WTC11 (cell line): Measurements from ENCODE around the gene EP300. TPM values are rescaled to one million over a fixed set of nuclear protein-coding genes. Genes with fewer than 3 reads are reported as not detected.
A peak's percentile ranks its signal among the peaks of the same experiment; 100 is the strongest.

Experiments
- ATAC-seq: fragments of 200-7000 bp; cut with Tn5 transposase; 2 replicates; pipeline ENCODE4 v1.10.0; 2021; ENCODE audit warnings: mild to moderate bottlenecking, moderate library complexity
- CTCF ChIA-PET: fragments of 300-600 bp; sonication (Branson Sonifier 250); formaldehyde crosslinking; loops from one replicate; lab custom pipeline; 2021; ENCODE audit warnings: antibody characterized with exemption; lab: Charles Lee
- POLR2A ChIA-PET: fragments of 350-600 bp; sonication (Branson Sonifier 250); formaldehyde crosslinking; loops from one replicate; lab custom pipeline; 2021; ENCODE audit warnings: antibody characterized with exemption; lab: Charles Lee
- DNase-seq: peaks from one replicate; pipeline ENCODE4 v3.0.0; 2021; ENCODE audit warnings: low spot score
- H3K27ac Mint-ChIP-seq: 2 replicates; pipeline ENCODE4 v1.8.0; 2021; ENCODE audit warnings: mixed read lengths
- H3K27me3 Mint-ChIP-seq: 2 replicates; pipeline ENCODE4 v1.8.0; 2021; ENCODE audit warnings: low read depth, mild to moderate bottlenecking, moderate library complexity, mixed read lengths
- H3K36me3 Mint-ChIP-seq: 2 replicates; pipeline ENCODE4 v1.8.0; 2021; ENCODE audit warnings: mixed read lengths
- H3K4me1 Mint-ChIP-seq: 2 replicates; pipeline ENCODE4 v1.8.0; 2022; ENCODE audit warnings: mixed read lengths
- H3K4me3 Mint-ChIP-seq: 2 replicates; pipeline ENCODE4 v1.8.0; 2021; ENCODE audit warnings: mild to moderate bottlenecking, moderate library complexity, mixed read lengths
- H3K9me3 Mint-ChIP-seq: 2 replicates; pipeline ENCODE4 v1.8.0; 2021; ENCODE audit warnings: mixed read lengths
- AFF4 ChIP-seq: sonication (generic); formaldehyde crosslinking; IDR thresholded peaks from 2 replicates; pipeline ENCODE4 v1.8.1; 2023; ENCODE audit warnings: mild to moderate bottlenecking, missing genetic modification reagents, borderline replicate concordance
- ATF2 ChIP-seq: sonication (generic); formaldehyde crosslinking; IDR thresholded peaks from 2 replicates; pipeline ENCODE4 v1.8.1; 2022; ENCODE audit warnings: low read depth, missing genetic modification reagents, borderline replicate concordance
- CREB1 ChIP-seq: sonication (generic); formaldehyde crosslinking; IDR thresholded peaks from 2 replicates; pipeline ENCODE4 v1.8.0; 2023; ENCODE audit warnings: mild to moderate bottlenecking, missing genetic modification reagents
- CTCF ChIP-seq: fragments of 200-600 bp; IDR thresholded peaks from 2 replicates; pipeline ENCODE4 v1.8.0; 2022; ENCODE audit warnings: antibody characterized with exemption
- ELF4 ChIP-seq: sonication (generic); formaldehyde crosslinking; IDR thresholded peaks from 2 replicates; pipeline ENCODE4 v1.8.1; 2022; ENCODE audit warnings: low read depth, mild to moderate bottlenecking, moderate library complexity, missing genetic modification reagents
- ERG ChIP-seq: fragments of 250-450 bp; sonication (Bioruptor Pico); IDR thresholded peaks from 2 replicates; pipeline ENCODE4 v1.8.0; 2021; ENCODE audit warnings: mild to moderate bottlenecking
- HMGA2 ChIP-seq: fragments of 250-450 bp; sonication (Bioruptor Pico); IDR thresholded peaks from 2 replicates; pipeline ENCODE4 v1.4.0; 2021; ENCODE audit warnings: mild to moderate bottlenecking, moderate library complexity
- KAT7 ChIP-seq: sonication (generic); formaldehyde crosslinking; IDR thresholded peaks from 2 replicates; pipeline ENCODE4 v1.8.1; 2023; ENCODE audit warnings: missing genetic modification reagents, mild to moderate bottlenecking, borderline replicate concordance
- MAX ChIP-seq: sonication (generic); formaldehyde crosslinking; IDR thresholded peaks from 2 replicates; pipeline ENCODE4 v1.8.0; 2022; ENCODE audit warnings: mild to moderate bottlenecking, missing genetic modification reagents
- NFE2L1 ChIP-seq: sonication (generic); formaldehyde crosslinking; IDR thresholded peaks from 2 replicates; pipeline ENCODE4 v1.8.1; 2023; ENCODE audit warnings: missing genetic modification reagents
- PREB ChIP-seq: sonication (generic); formaldehyde crosslinking; IDR thresholded peaks from 2 replicates; pipeline ENCODE4 v1.8.1; 2022; ENCODE audit warnings: mild to moderate bottlenecking, missing genetic modification reagents, moderate library complexity, borderline replicate concordance
- RORB ChIP-seq: fragments of 250-450 bp; sonication (Bioruptor Pico); IDR thresholded peaks from 2 replicates; pipeline ENCODE4 v1.9.0; 2021; ENCODE audit warnings: mild to moderate bottlenecking
- SP1 ChIP-seq: sonication (generic); formaldehyde crosslinking; conservative IDR thresholded peaks from 2 replicates; pipeline ENCODE4 v1.8.1; 2022; ENCODE audit warnings: missing genetic modification reagents
- TEAD1 ChIP-seq: sonication (generic); formaldehyde crosslinking; IDR thresholded peaks from 2 replicates; pipeline ENCODE4 v1.8.0; 2022; ENCODE audit warnings: mild to moderate bottlenecking, missing genetic modification reagents
- USF2 ChIP-seq: sonication (generic); formaldehyde crosslinking; IDR thresholded peaks from 2 replicates; pipeline ENCODE4 v1.8.1; 2023; ENCODE audit warnings: mild to moderate bottlenecking, missing genetic modification reagents, moderate library complexity
- ZNF219 ChIP-seq: sonication (generic); formaldehyde crosslinking; IDR thresholded peaks from 2 replicates; pipeline ENCODE4 v1.8.0; 2023; ENCODE audit warnings: missing genetic modification reagents, mild to moderate bottlenecking, borderline replicate concordance
- ZNF396 ChIP-seq: fragments of 250-450 bp; sonication (Bioruptor Pico); IDR thresholded peaks from 2 replicates; pipeline ENCODE4 v1.8.0; 2021; ENCODE audit warnings: mild to moderate bottlenecking, moderate library complexity, borderline replicate concordance
- ZNF425 ChIP-seq: fragments of 250-450 bp; sonication (Bioruptor Pico); conservative IDR thresholded peaks from 2 replicates; pipeline ENCODE4 v1.9.0; 2021; ENCODE audit warnings: mild to moderate bottlenecking
- ZNF512 ChIP-seq: sonication (generic); formaldehyde crosslinking; IDR thresholded peaks from 2 replicates; pipeline ENCODE4 v1.8.1; 2022; ENCODE audit warnings: missing genetic modification reagents, borderline replicate concordance
- total RNA-seq: library from RNA; stranded (reverse); gene quantifications from 3 replicates; pipeline ENCODE4 v1.2.3, GENCODE V29; 2021

Gene EP300
- total RNA-seq, 1 experiment from 2014 or later: 97.1 TPM

- ChIA-PET POLR2A (interaction anchor here (3.9 kb wide), 1 partner anchor 143 kb away, joined by 30 read pairs; the partner anchor contains the start of gene RBX1), CTCF (interaction anchor here (0.5 to 1.6 kb wide), 4 partner anchors 88 to 172 kb away, joined by 3 to 4 read pairs (median 3); no protein-coding TSS in a partner anchor)
- Mint-ChIP-seq H3K27me3 (no peaks in the 10 kb centered on the region), H3K36me3 (peaks cover 21% of the 10 kb centered on the region), H3K4me1 (peaks cover 45% of the 10 kb centered on the region), H3K4me3 (peak overlapping the region; percentile 98), H3K9me3 (no peaks in the 10 kb centered on the region), H3K27ac (peak overlapping the region; percentile 96)
- DNase-seq (no peak), ATAC-seq (no peak)
- TF ChIP-seq ZNF219 (CRISPR knock-in tag): no peak
- TF ChIP-seq TEAD1 (CRISPR knock-in tag): no peak
- no peak for TF ChIP-seq ERG (CRISPR knock-in tag)
- no peak for TF ChIP-seq NFE2L1
- TF ChIP-seq USF2 (CRISPR knock-in tag): no peak
- no peak for TF ChIP-seq ZNF396 (CRISPR knock-in tag)
- no peak for TF ChIP-seq PREB (CRISPR knock-in tag)
These were observed 1.7 kb downstream of the EP300 start for GRCh38 chr22:41094041-41094593.

GRCh38 chr22:41096391-41096790 lies 4.0 kb downstream of the EP300 start:
- H3K27ac Mint-ChIP-seq: peak overlapping the region; percentile 85

More at GRCh38 chr22:41096391-41096790, 4.0 kb downstream of the EP300 start:
- ChIA-PET POLR2A (interaction anchor here (0.6 to 0.7 kb wide), 4 partner anchors 47 to 365 kb away, joined by 3 to 4 read pairs (median 4); no protein-coding TSS in a partner anchor), CTCF (interaction anchor here (0.6 kb wide), 1 partner anchor 650 kb away, joined by 4 read pairs; no protein-coding TSS in a partner anchor)
- ATAC-seq (no peak), DNase-seq (no peak)
- no peaks in the 10 kb centered on the region for H3K27me3 Mint-ChIP-seq
- H3K4me3 Mint-ChIP-seq: peak overlapping the region; percentile 98
- no peaks in the 10 kb centered on the region for H3K9me3 Mint-ChIP-seq
- TF ChIP-seq ELF4 (CRISPR knock-in tag): no peak
- TF ChIP-seq HMGA2: no peak
- TF ChIP-seq ZNF512 (CRISPR knock-in tag): no peak
- no peak for TF ChIP-seq SP1 (CRISPR knock-in tag)
- TF ChIP-seq ZNF425 (CRISPR knock-in tag): no peak
- no peak for TF ChIP-seq KAT7 (CRISPR knock-in tag)
- no peak for TF ChIP-seq NFE2L1
- no peak for TF ChIP-seq CTCF
- TF ChIP-seq AFF4 (CRISPR knock-in tag): no peak
- no peak for TF ChIP-seq MAX (CRISPR knock-in tag)
- no peak for TF ChIP-seq RORB (CRISPR knock-in tag)
- TF ChIP-seq CREB1 (CRISPR knock-in tag): no peak
- TF ChIP-seq ATF2: no peak
- H3K36me3 Mint-ChIP-seq: peaks cover 33% of the 10 kb centered on the region
- peaks cover 48% of the 10 kb centered on the region for H3K4me1 Mint-ChIP-seq
